H1 (cell line): ENCODE results near the gene SBF1.

ENCODE experiments used
- BRCA1 ChIP-seq: IDR thresholded peaks from 2 replicates; pipeline ENCODE4 v1.6.1; 2012; ENCODE audit warnings: low read depth, low read length, improper control_type of control experiment
- EP300 ChIP-seq, 2 experiments: IDR thresholded peaks; 1 replicate in 1 of 2; 2 replicates in 1 of 2; pipeline ENCODE4 v1.6.1; 2011 to 2012; ENCODE audit warnings: low read depth in 2 of 2, low read length in 2 of 2, mild to moderate bottlenecking in 2 of 2, borderline replicate concordance in 1 of 2, inconsistent platforms in 1 of 2, moderate library complexity in 1 of 2
- EZH2 ChIP-seq: fragments of 200-600 bp; sonication (generic); IDR thresholded peaks from 2 replicates; pipeline ENCODE4 v1.7.1; 2012; ENCODE audit warnings: low read depth, mild to moderate bottlenecking, moderate library complexity, low read length, inconsistent platforms; ENCODE audit not compliant: severe bottlenecking
- KDM1A ChIP-seq: fragments of 200-600, 300-600 bp; sonication (generic); IDR thresholded peaks from 2 replicates; pipeline ENCODE4 v1.7.1; 2016; ENCODE audit warnings: mild to moderate bottlenecking, low read length, borderline replicate concordance
- KDM5A ChIP-seq: fragments of 200-600 bp; IDR thresholded peaks from 2 replicates; pipeline ENCODE4 v1.7.1; 2012; ENCODE audit warnings: mild to moderate bottlenecking, low read length, inconsistent platforms, mixed read lengths
- NRF1 ChIP-seq: IDR thresholded peaks from 2 replicates; pipeline ENCODE4 v1.6.1; 2011; ENCODE audit warnings: mild to moderate bottlenecking, low read depth, low read length, improper control_type of control experiment
- POLR2A ChIP-seq, 2 experiments: IDR thresholded peaks; 1 replicate in 1 of 2; 2 replicates in 1 of 2; pipeline ENCODE4 v1.6.1; 2011; ENCODE audit warnings: low read depth in 2 of 2, low read length in 2 of 2, mild to moderate bottlenecking in 2 of 2; ENCODE audit errors: control extremely low read depth in 1 of 2
- RBBP5 ChIP-seq: IDR thresholded peaks from 2 replicates; pipeline ENCODE4 v1.7.1; 2012; ENCODE audit warnings: low read depth, mild to moderate bottlenecking, inconsistent platforms, low read length, moderate library complexity, borderline replicate concordance
- RXRA ChIP-seq: IDR thresholded peaks from 2 replicates; pipeline ENCODE4 v1.6.1; 2011; ENCODE audit warnings: low read depth, mild to moderate bottlenecking, low read length, moderate library complexity; ENCODE audit not compliant: insufficient read depth
- SUZ12 ChIP-seq: fragments of 200-600 bp; sonication (generic); IDR thresholded peaks from 2 replicates; pipeline ENCODE4 v1.6.1; 2012; ENCODE audit warnings: mild to moderate bottlenecking, inconsistent platforms, low read length, moderate library complexity, mixed read lengths
- TAF1 ChIP-seq: IDR thresholded peaks from 2 replicates; pipeline ENCODE4 v1.6.1; 2011; ENCODE audit warnings: mild to moderate bottlenecking, low read depth, low read length
- TF ChIP-seq, protein P1 (sequence below), 3 experiments: IDR thresholded peaks; 1 replicate in 2 of 3; 2 replicates in 1 of 3; pipeline versions ENCODE4 v1.5.1 to v1.6.1; 2011; ENCODE audit warnings: low read length in 3 of 3, mild to moderate bottlenecking in 3 of 3, inconsistent platforms in 2 of 3, low read depth in 1 of 3, moderate library complexity in 1 of 3; ENCODE audit not compliant: insufficient read depth in 1 of 3; ENCODE audit errors: control extremely low read depth in 1 of 3

DNA sequence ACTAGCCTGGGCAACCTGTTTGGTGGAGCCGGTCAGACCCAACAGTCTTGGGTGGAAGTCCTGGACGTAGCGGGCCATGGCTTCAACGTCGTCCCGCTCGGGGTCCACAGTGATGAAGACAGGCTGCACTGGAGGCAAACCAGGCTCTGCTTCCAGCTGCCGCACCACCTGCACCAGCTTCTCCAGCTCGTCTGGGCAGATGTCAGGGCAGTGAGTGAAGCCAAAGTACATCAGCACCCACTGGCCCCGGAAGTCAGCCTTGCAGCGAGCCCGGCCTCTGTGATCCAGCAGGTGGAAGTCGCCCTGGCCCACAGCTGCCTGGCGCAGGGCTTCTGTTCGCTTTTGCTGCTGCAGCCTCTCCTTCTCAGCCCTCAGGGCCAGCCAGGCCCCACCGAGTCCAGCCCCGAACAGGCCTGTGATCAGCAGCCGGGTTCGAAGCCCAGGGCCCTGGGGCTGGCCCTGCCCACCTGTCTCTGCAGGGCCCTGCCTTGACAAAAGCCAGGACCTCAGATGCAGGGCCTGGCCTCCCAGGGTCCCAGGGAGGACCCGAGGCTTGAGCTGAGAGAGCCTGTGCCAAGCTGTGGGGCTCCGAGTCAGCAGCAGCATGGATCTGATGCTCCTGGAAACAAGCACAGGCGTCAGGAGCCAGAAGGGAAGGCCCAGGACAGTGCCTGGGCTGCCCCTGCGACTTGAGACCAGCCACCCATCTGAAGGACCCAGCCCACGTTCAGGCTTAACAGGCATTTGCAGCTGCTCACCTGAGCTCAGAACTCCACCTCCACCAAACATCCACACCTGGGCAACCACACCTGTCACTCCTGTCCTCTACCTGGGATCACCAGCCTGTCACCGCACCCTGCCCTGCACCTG lies 49.2 kb upstream of the SBF1 start:
- no peak for TF ChIP-seq EZH2
- TF ChIP-seq EP300 (IDR thresholded peaks at IDR 0.05; ENCODE audit: borderline replicate concordance in 1 of 2, low read depth in 2 of 2, low read length in 2 of 2) = no peak
- TF ChIP-seq, protein P1, sequence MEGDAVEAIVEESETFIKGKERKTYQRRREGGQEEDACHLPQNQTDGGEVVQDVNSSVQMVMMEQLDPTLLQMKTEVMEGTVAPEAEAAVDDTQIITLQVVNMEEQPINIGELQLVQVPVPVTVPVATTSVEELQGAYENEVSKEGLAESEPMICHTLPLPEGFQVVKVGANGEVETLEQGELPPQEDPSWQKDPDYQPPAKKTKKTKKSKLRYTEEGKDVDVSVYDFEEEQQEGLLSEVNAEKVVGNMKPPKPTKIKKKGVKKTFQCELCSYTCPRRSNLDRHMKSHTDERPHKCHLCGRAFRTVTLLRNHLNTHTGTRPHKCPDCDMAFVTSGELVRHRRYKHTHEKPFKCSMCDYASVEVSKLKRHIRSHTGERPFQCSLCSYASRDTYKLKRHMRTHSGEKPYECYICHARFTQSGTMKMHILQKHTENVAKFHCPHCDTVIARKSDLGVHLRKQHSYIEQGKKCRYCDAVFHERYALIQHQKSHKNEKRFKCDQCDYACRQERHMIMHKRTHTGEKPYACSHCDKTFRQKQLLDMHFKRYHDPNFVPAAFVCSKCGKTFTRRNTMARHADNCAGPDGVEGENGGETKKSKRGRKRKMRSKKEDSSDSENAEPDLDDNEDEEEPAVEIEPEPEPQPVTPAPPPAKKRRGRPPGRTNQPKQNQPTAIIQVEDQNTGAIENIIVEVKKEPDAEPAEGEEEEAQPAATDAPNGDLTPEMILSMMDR (IDR thresholded peaks at IDR 0.05; ENCODE audit: control extremely low read depth in 1 of 3, insufficient read depth in 1 of 3, low read depth in 1 of 3, low read length in 3 of 3) = no peak
- TF ChIP-seq RXRA = no peak
- TF ChIP-seq KDM5A = no peak
- no peak for TF ChIP-seq TAF1
- no peak for TF ChIP-seq NRF1
- TF ChIP-seq BRCA1 = no peak
- TF ChIP-seq SUZ12 = no peak
- TF ChIP-seq RBBP5 = no peak
- no peak for TF ChIP-seq KDM1A
- TF ChIP-seq POLR2A (IDR thresholded peaks at IDR 0.05; ENCODE audit: control extremely low read depth in 1 of 2, low read depth in 2 of 2, low read length in 2 of 2) = 0 out of 3 replicates have a peak, but pooled peaks of 1 of the 2 experiments have one; percentile 5
